22Rv1 (cell line): ENCODE results near the gene CUL7.

Experiments
- ZFX ChIP-seq: fragments of 450-650 bp; IDR thresholded peaks from 2 replicates; pipeline ENCODE4 v1.6.1; 2017; ENCODE audit warnings: antibody characterized with exemption, borderline replicate concordance
- TF ChIP-seq, protein P1 (sequence below): fragments of 450-650 bp; IDR thresholded peaks from 2 replicates; pipeline ENCODE4 v1.5.1; 2017; ENCODE audit warnings: mild to moderate bottlenecking

DNA sequence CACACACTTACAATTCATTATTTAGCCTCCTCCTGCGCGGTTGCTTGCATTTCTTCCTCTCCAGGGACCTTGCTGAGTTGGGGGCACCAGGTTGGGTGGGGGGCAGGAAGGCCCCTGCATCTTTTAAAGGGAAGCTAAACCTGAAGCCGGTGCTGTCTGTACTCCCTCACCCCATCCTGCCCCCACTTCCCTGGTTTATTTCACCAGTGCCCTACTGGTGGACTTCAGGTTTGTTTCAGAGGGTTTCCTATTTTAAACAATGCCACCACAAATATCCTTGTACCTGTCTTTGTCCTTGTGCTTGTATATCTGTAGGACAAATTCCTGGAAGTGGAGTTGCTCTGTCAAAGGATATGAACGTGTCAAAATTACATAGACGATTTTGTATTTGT, 43.4 kb upstream of the CUL7 start:
- TF ChIP-seq, protein P1, sequence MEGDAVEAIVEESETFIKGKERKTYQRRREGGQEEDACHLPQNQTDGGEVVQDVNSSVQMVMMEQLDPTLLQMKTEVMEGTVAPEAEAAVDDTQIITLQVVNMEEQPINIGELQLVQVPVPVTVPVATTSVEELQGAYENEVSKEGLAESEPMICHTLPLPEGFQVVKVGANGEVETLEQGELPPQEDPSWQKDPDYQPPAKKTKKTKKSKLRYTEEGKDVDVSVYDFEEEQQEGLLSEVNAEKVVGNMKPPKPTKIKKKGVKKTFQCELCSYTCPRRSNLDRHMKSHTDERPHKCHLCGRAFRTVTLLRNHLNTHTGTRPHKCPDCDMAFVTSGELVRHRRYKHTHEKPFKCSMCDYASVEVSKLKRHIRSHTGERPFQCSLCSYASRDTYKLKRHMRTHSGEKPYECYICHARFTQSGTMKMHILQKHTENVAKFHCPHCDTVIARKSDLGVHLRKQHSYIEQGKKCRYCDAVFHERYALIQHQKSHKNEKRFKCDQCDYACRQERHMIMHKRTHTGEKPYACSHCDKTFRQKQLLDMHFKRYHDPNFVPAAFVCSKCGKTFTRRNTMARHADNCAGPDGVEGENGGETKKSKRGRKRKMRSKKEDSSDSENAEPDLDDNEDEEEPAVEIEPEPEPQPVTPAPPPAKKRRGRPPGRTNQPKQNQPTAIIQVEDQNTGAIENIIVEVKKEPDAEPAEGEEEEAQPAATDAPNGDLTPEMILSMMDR = no peak
- no peak for TF ChIP-seq ZFX
